Measurements from ENCODE around the gene DCDC2C.
"Not testable (repeated sequence)": the region's sequence is repeated elsewhere in the genome, so short reads cannot be mapped to it uniquely, and the experiment has no call there.

Gene DCDC2C

GRCh38 chr2:3778851-3779495 lies 75.6 kb downstream of the DCDC2C start:
- no peak for DNase-seq

DNA sequence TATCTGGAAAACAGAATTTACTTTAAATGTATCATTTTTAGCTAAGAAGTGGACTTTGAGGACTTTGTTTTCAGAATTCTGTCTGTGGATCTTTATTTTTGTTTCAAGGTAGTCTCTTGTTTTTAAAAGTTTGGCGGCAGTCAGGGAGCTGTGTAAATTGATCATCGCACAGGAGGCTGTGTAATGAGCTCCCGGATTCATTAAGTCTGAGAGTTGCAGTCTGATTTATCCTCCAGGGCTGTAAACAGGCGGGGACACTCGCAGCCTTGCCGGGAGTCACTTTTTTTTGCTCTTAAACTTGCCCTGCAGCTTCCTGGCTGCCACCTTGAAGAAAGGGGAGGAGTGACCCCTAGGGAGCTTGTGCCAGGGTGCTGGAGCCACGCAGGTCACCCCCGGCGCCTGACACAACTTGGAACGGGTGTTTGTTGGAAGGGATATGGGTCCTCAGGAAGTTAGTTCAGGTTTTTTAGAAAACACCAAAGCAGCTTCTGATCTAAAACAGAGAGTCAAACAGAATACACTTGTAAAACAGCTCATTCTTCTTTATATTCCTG lies 76.2 kb downstream of the DCDC2C start:
- DNase-seq, result no peak

DNA sequence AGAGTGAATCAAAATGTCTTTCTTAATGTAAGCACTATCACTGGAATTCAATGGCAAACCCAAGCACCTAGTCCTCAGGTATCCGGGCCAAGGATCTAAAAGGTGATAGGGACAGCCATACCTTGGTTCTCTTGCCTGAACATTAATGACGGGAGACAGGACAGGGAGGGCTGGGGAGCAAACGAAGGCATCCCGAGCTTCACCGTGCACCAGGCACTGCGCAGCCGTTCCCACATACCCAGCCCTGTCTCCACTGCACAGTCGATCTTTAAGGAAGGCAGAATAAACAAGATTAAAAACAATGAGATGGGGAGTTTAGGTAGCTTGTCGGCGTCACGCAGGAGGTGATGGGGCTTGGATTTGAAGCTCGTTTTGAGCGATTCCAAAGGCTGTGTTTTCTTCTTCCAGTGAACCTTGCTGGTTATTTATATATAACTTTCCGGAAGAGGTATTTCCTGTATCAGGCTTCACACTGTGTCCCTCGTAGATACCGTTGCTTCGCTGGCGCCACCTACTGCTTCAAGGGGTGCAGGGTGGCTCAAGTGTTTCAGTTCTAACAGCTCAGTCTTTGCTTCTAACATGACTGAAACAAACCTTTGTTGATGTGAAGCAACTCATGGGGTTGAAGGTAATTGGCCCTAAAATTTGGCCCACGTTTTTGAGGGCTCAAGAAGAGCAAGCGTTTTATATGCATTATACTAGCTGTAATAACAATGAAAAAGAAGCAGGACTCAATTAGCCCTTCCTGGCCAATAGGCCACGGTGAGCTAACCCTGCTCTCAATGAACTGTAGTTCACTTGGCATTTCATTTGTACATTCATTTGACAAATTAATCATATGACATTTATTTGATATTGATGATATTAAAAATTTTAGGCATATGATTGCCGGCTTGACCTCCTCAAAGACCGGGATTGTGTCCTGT lies 77.4 kb downstream of the DCDC2C start:
- peak; percentile 42 for DNase-seq

GRCh38 chr2:3784731-3785130 lies 81.4 kb downstream of the DCDC2C start:
- DNase-seq, result no peak

- DNase-seq, result no peak
These were observed 82.0 kb downstream of the DCDC2C start for GRCh38 chr2:3785220-3785889.

DNA sequence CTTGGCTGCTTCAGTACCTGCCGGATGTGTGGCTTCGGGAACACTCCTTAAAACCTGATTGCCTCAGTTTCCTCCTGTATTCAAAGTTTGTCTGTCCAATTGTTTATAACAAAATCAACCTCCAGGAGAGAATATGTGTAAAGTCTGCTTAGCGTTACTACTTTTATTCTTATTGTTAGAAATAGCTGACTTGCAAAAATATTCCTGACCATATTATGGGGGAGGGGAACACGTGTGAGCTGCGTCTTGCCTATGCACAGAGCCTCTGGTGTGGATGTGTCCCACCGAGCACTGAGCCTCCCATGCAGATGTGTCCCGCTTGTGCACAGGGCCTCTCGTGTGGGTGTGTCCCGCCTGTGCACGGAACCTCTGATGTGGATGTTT lies 82.5 kb downstream of the DCDC2C start:
- DNase-seq, result no peak

DNA sequence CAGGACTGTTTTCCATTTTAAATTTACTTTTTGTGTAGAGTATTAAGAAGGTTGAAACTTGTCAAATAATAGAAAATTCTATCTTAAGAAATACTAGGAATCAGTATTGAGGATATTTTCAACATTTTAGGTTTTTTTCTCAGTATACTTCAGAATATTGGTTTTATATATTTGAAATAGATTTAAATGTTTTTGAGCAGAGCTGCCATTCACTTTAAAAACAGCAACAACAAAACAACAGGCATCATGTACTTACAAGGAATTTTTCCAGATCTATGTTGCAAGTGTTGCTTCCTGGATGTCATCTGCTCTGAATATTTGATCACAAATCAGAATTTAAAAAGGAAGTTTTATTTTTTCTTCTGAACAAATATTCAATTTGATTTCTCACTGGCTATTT lies 84.4 kb downstream of the DCDC2C start:
- DNase-seq, result no peak

DNA sequence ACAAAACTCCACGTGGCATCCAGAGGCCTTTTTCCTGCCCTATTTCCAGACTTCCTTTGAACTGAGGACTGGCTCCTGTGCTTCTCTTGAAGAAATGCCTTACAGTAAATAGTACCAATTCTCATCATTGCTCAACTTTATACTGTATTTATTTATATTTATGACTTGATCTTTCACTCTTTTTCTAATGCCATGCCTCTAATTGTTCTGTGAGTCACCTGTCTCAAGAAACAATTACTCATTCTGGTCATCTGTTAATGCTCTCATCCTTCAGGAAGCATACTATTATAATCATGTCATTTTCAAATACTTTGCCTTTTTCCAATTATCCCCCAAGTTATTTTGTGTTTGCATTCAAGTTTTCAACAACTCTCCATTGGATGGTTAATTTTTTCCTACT lies 85.9 kb downstream of the DCDC2C start:
- DNase-seq, result no peak

GRCh38 chr2:3793249-3793648 lies 89.9 kb downstream of the DCDC2C start:
- DNase-seq, result no peak

DNA sequence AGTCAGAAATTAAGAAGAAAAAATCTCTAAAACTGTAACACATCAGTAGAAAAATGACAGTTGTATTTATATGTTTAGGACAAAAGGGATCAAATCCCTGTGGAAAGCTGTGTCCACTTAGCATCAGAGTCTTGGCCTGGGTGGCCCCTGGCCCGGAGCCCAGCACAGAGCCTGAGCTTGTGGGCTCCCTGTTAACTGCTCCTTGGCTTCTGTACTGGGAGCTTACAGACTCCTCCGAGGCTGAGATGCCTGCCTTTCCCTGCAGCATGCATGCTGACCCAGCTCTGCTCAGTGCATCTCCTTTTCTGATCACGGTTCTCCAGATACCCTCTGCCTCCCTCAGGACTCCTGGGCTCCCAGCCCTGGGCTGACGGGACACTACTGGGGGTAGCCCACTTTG lies 98.1 kb downstream of the DCDC2C start:
- no peak for DNase-seq

DNA sequence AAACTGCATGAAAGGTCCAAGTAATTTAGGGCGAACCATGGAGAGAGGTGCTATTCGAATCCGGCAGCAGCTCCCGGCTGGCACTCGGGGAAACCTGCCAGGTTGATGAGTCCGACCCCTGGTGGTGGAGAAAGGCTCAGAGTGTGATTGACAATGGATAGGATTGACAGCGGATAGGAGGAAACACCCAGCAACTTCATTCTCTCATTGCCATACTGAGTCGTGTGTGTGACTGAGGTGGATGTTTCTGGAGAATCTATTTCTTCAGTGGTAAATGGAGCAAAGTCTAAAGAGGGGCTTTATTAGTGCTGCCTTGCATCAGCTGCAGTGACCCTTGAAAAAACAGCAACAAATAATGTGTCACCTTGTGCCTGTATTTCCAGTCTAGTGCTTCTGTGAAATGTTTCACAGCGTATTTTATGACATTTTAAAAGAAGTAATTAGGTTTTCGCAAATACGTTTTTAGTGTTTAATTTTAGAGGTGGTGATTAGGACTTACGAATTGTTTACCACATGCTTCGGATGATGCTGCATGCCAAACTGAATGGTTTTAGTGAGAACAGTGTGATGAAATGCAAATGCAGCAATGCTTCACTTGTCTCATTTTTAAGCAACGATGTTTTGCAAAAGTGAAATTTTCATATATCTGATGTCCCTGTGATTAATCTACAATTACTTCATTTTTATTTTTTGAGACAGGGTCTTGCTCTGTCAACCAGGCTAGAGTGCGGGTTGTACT lies 102.0 kb downstream of the DCDC2C start:
- no peak for DNase-seq

- no peak for DNase-seq
These were observed 102.8 kb downstream of the DCDC2C start for GRCh38 chr2:3806168-3806567.

GRCh38 chr2:3806730-3807129 lies 103.4 kb downstream of the DCDC2C start:
- no peak for DNase-seq

GRCh38 chr2:3807853-3808252 lies 104.5 kb downstream of the DCDC2C start:
- DNase-seq, result no peak

- DNase-seq, result no peak
These were observed 111.4 kb downstream of the DCDC2C start for GRCh38 chr2:3814706-3815245.

DNA sequence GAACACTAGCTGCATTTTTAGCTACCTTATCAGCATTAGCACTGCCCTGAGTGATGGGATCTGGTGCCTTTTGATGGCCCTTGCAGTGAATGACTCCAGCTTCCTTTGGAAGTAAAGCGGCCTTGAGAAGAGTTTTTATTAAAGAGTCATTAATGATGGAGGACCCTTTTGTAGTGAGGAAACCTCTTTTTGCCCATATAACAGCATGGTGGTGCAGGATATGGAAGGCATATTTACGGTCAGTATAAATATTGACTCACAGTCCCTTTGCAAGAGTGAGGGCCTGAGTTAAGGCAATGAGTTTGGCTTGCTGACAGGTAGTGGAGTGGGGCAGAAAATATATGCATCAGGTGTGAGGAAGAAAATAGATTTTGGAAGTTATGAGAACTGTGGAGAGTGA lies 113.8 kb downstream of the DCDC2C start:
- DNase-seq, result not testable (repeated sequence)

GRCh38 chr2:3823748-3824147 lies 120.4 kb downstream of the DCDC2C start:
- DNase-seq, result no peak

DNA sequence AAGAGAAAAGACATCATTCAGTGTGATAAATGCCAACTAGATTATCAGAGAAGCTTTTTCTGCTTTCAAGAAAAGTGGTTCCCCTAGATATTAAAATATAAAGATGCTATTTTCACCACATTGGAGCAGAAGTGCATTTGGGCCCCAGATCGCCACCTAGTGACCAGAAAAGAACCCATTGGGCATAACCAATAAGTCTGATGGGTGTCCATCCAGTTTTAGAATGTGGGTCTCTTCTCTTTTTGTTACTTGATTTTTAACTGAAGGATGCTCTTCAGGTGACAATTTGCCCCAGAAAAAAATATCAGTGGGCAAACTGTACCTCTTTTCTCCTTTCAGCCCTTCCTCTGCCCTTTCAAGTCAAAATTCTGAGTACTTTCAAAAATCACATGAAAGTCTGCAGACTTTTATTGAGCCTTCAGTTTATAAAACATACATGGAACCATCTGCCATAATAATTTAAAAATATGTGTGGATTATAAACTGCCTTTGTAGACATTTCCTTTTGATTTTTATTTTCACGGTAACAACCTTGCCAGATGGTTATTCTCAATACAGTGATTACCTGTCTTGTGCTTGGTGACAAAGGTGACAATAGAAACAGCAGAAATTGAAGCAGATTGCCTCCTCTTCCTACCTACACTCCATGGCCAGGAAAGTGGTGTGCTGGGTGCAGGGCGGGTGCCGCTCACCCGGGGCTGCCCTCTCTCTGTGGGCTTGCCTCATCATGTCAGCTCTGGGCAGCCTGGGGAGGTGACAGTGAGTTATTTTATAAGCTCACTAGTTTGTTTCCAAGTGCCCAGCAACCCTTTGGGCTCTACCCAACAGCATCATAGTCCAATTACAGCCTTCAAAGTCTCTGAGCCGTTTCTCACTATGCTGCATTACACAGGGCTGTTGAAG lies 124.5 kb downstream of the DCDC2C start:
- no peak for DNase-seq

- DNase-seq, result no peak
These were observed 127.4 kb downstream of the DCDC2C start for GRCh38 chr2:3830796-3831195.

- no peak for DNase-seq
These were observed 133.7 kb downstream of the DCDC2C start for GRCh38 chr2:3837086-3837485.

GRCh38 chr2:3838348-3838747 lies 135.0 kb downstream of the DCDC2C start:
- no peak for DNase-seq

Data from CD4-positive, alpha-beta T cell treated with Interleukin-6 for 4 hours (primary cell).